Ishikawa (cell line): ENCODE measurements around the gene NDRG4.

ENCODE experiments used
- CEBPB ChIP-seq: IDR thresholded peaks from 2 replicates; pipeline ENCODE4 v1.6.1; 2012
- CREB1 ChIP-seq: IDR thresholded peaks from 2 replicates; pipeline ENCODE4 v1.6.1; 2012; ENCODE audit warnings: low read depth
- EGR1 ChIP-seq: IDR thresholded peaks from 2 replicates; pipeline ENCODE4 v1.6.1; 2012
- EP300 ChIP-seq: IDR thresholded peaks from 2 replicates; pipeline ENCODE4 v1.6.1; 2012; ENCODE audit warnings: borderline replicate concordance
- FOXM1 ChIP-seq: IDR thresholded peaks from 2 replicates; pipeline ENCODE4 v1.6.1; 2012; ENCODE audit warnings: low read depth, borderline replicate concordance
- MAX ChIP-seq: IDR thresholded peaks from 2 replicates; pipeline ENCODE4 v1.6.1; 2012
- NFIC ChIP-seq: IDR thresholded peaks from 2 replicates; pipeline ENCODE4 v1.6.1; 2012
- RAD21 ChIP-seq: IDR thresholded peaks from 2 replicates; pipeline ENCODE4 v1.6.1; 2012; ENCODE audit warnings: low read depth
- TAF1 ChIP-seq: IDR thresholded peaks from 2 replicates; pipeline ENCODE4 v1.6.1; 2012; ENCODE audit warnings: low read depth, mild to moderate bottlenecking
- TCF12 ChIP-seq: IDR thresholded peaks from 2 replicates; pipeline ENCODE4 v1.6.1; 2012; ENCODE audit warnings: low read depth
- TEAD4 ChIP-seq: IDR thresholded peaks from 2 replicates; pipeline ENCODE4 v1.6.1; 2012
- YY1 ChIP-seq: IDR thresholded peaks from 2 replicates; pipeline ENCODE4 v1.6.1; 2012; ENCODE audit warnings: low read depth
- ZBTB7A ChIP-seq: IDR thresholded peaks from 2 replicates; pipeline ENCODE4 v1.6.1; 2012; ENCODE audit warnings: low read depth
- TF ChIP-seq, protein P1 (sequence below): IDR thresholded peaks from 2 replicates; pipeline ENCODE4 v1.6.1; 2012; ENCODE audit warnings: low read depth, mild to moderate bottlenecking
- TF ChIP-seq, protein P2 (sequence below): IDR thresholded peaks from 2 replicates; pipeline ENCODE4 v1.6.1; 2012

Gene NDRG4

GRCh38 chr16:58452640-58453039, 47.3 kb upstream of the NDRG4 start:
- TF ChIP-seq TCF12, result no peak

- TF ChIP-seq, protein P1, sequence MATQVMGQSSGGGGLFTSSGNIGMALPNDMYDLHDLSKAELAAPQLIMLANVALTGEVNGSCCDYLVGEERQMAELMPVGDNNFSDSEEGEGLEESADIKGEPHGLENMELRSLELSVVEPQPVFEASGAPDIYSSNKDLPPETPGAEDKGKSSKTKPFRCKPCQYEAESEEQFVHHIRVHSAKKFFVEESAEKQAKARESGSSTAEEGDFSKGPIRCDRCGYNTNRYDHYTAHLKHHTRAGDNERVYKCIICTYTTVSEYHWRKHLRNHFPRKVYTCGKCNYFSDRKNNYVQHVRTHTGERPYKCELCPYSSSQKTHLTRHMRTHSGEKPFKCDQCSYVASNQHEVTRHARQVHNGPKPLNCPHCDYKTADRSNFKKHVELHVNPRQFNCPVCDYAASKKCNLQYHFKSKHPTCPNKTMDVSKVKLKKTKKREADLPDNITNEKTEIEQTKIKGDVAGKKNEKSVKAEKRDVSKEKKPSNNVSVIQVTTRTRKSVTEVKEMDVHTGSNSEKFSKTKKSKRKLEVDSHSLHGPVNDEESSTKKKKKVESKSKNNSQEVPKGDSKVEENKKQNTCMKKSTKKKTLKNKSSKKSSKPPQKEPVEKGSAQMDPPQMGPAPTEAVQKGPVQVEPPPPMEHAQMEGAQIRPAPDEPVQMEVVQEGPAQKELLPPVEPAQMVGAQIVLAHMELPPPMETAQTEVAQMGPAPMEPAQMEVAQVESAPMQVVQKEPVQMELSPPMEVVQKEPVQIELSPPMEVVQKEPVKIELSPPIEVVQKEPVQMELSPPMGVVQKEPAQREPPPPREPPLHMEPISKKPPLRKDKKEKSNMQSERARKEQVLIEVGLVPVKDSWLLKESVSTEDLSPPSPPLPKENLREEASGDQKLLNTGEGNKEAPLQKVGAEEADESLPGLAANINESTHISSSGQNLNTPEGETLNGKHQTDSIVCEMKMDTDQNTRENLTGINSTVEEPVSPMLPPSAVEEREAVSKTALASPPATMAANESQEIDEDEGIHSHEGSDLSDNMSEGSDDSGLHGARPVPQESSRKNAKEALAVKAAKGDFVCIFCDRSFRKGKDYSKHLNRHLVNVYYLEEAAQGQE, result no peak
- TF ChIP-seq ZBTB7A (no peak), TEAD4 (no peak), YY1 (no peak)
- TF ChIP-seq, protein P2, sequence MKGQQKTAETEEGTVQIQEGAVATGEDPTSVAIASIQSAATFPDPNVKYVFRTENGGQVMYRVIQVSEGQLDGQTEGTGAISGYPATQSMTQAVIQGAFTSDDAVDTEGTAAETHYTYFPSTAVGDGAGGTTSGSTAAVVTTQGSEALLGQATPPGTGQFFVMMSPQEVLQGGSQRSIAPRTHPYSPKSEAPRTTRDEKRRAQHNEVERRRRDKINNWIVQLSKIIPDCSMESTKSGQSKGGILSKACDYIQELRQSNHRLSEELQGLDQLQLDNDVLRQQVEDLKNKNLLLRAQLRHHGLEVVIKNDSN, result no peak
Observed at GRCh38 chr16:58454178-58454577, 45.8 kb upstream of the NDRG4 start.

GRCh38 chr16:58454856-58455255, 45.1 kb upstream of the NDRG4 start:
- TF ChIP-seq TCF12 (no peak), YY1 (no peak), EGR1 (no peak), TAF1 (no peak), TEAD4 (no peak), FOXM1 (no peak)
- TF ChIP-seq, protein P2, result no peak

- TF ChIP-seq TCF12 (no peak), YY1 (no peak), TAF1 (no peak), EP300 (no peak)
- TF ChIP-seq, protein P1, result no peak
Observed at GRCh38 chr16:58455750-58456149, 44.2 kb upstream of the NDRG4 start.

- TF ChIP-seq NFIC, result no peak
- no peak for TF ChIP-seq EP300
- TF ChIP-seq RAD21, result no peak
- no peak for TF ChIP-seq TCF12
- TF ChIP-seq, protein P1, result no peak
- no peak for TF ChIP-seq ZBTB7A
- TF ChIP-seq YY1, result no peak
- no peak for TF ChIP-seq EGR1
Observed at GRCh38 chr16:58456193-58456592, 43.8 kb upstream of the NDRG4 start.

DNA sequence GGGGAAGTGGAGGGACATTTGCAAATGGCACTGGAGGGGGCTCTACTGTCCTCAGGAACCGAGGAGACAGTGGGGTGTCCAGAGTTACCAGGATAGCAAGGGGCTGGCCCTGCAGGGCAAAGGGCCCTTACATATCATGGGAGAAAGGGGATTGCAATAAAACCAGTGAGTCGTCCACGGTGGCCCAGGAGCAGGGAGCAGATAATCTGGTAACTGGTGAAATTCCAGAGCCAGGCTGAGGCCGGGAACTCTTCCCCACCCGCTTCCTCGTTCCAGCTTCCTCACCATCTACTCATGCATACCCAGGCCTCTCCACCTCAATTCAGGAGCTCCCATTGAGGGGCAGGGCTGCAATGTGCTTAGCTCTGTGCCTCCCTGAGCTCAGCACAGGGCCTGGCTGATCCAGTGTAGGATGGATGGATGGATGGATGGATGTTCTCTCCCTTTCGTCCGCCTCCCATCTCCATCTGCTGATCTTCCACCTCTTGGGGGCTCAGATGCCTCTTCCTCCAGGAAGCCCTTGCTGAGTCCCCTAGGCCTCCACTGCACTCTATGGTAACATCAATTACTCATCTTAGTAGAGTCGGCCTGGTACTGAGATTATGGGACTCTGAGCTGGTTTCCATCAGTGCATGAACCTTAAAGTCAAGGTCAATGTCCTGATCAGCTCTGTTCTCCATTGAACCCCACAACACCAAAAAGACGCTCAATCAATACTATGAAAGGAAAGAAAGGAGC, 41.2 kb upstream of the NDRG4 start:
- TF ChIP-seq FOXM1 (no peak), CEBPB (no peak), TCF12 (no peak), CREB1 (no peak), TAF1 (no peak), YY1 (no peak), RAD21 (no peak), EP300 (no peak), NFIC (no peak), ZBTB7A (no peak), MAX (no peak), EGR1 (no peak), TEAD4 (no peak)
- TF ChIP-seq, protein P2, result no peak
- TF ChIP-seq, protein P1, result no peak
